NCI-H2171 treated with DMSO at 0.1 percent for 48 hours (cell line): ENCODE data around the gene PTK6.

ENCODE experiments used
- DNase-seq: peaks from one replicate; lab custom pipeline; 2025; lab: John Stamatoyannopoulos, UW

The PTK6 gene

DNA sequence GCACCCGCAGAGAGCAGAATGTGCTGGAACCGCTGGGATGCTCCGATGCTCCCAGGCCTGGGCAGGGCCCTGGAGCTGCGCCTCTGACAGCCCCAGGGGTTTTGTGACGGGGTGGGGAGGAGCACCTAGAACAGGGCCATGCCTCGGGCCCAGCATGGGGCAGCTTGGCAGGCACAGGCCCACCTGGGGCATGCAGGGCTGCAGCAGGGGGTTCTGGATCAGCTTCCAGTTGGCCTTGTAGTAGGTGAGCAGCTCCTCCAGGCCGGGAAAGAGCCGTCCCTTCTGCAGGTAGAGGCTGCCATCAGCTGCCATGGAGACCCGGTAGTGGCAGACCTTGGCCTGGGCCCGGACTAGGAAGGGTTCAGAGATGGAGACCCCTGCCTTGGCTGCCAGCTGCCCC lies 6.0 kb upstream of the PTK6 start:
- DNase-seq, result no peak

DNA sequence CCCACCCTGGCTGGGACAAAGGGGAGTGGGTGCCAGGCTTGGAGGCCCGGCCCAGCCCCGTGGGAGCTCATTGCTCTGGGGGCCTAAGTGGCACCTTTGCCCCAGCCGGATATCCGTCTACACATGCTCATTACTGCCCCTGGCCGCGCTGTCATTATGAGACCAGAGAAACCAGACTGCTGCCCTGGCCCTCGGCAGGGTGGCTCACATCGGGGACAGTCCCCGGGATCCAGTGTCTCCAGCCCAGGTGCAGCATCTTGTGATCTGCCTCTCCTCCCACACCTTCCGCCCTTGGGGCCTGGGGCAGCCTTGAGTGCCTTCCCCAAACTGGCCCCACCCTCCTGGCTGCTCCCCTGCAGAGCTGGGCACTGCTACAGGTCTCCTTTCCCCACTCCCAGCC lies 5.5 kb upstream of the PTK6 start:
- no peak for DNase-seq

- DNase-seq, result no peak
Measured at GRCh38 chr20:63542031-63542559, 4.9 kb upstream of the PTK6 start.

- DNase-seq, result no peak
Measured at GRCh38 chr20:63541371-63541770, 4.2 kb upstream of the PTK6 start.

DNA sequence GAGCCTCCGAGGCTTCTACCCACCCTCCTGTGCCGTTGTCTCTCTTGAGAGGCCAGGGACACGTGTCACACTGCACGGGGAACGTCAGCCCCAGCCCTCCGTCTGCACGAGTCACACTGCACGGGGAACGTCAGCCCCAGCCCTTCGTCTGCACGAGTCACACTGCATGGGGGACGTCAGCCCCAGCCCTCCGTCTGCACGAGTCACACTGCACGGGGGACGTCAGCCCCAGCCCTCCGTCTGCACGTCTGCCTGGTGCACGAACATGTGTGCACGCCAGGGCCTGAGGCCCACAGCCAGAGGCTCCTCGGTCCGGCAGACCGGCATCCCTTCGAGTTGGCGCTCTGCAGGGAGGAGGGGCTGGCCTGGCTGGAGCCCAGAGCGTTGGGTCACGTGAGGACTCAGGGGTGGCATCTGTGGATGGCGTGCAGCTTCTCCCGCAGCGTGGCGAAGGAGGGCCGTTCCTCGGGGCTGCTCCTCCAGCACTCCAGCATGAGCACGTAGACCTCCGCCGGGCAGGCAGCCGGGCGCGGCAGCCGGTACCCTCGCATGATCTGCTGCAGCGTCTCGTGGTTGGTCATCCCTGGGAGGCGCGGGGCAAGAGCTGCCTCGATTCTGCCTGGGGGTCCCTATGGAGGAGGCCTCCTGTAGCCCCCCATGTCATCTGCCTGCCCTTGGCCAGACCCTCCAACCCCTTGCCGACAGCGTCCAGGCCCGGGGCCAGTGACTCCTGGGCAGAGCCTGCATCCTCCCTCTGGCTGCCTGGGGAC lies 3.4 kb upstream of the PTK6 start:
- no peak for DNase-seq

GRCh38 chr20:63539441-63540370 lies 2.5 kb upstream of the PTK6 start:
- no peak for DNase-seq

GRCh38 chr20:63539092-63539430 lies 1.9 kb upstream of the PTK6 start:
- no peak for DNase-seq

- peak; percentile 92 for DNase-seq
Measured at GRCh38 chr20:63538204-63539091, 1.3 kb upstream of the PTK6 start.

- DNase-seq, result peak; percentile 67
Measured at GRCh38 chr20:63537525-63538203, 488 bp upstream of the PTK6 start.

DNA sequence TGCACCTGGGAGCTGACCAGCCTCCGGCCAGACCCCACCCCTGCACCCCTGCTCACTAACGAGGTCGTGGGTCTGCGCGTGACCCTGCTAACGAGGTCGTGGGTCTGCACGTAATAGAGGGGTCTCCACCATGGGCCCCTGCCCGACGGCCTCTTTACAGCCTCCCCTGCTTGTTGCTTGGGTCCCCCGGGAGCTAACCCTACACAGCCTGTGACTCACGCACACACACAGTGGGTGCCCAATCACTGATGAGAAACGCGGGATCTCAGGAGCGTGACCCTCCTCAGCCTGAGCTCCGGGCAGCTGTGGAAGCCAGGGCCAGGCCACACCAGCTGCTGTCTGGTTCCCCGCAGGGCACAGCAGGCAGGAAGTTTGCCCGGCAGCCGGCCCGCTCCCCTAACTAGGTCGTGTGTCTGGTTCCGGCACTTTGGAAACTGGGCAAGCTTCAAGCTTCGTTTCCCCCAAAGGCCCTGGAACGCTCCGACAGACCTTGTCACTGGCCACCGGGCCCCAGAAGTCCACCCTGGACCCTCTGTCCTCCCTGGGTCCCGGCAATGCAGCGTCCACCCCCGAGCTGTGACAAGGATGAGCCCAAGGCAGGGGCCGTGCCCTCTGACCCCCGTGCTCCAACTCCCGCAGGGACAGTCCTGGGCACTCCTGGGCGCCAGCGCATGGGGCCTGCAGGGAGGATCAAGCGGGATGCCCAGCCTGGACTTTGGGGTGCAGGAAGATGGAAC lies 767 bp downstream of the PTK6 start:
- DNase-seq, result no peak

- DNase-seq, result no peak
Measured at GRCh38 chr20:63534831-63535651, 2.1 kb downstream of the PTK6 start.

DNA sequence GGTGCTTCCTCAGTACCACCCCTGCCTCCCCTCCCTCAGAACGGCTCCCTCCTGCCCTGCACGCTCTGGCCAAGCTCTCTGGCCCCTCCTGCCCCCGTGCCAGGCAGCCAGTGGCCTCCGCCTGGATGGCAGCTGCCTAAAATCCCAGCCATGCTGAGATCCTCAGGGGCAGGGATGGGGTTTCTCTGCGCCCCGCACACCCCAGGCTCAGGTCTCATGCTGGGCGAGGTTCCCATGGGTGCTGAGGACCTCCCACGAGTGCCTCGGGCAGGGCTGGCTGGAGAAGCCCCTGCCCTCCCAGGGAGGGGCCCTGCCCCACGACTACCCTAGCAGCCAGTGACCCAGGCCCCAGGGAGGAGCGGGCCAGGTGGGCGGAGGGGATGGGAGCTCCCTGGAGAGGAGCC lies 2.7 kb downstream of the PTK6 start:
- DNase-seq, result no peak

DNA sequence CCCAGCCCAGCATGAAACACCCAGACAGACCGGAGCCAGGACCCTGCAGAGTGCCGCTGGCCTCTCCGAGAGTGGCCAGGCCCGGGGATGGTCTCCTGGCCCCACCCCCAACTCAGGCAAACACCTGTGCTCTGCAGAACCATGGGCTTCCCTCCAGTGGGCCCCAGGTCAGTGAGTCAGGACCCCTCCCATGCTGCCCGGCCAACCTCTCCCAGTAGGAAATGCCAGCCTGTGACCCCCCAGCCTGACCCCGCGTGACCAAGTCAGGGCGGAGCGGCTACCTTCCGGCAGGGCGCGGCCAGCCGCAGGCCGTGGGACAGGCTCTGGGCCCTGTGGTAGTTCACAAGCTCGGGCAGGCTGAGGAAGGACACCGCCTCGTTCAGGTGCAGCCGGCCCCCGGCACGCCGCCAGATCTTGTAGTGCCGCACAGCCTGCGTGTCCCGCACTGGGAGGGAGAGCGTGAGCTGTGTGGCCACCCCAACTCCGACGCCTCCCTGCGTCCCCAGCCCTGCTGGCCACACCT lies 3.2 kb downstream of the PTK6 start:
- DNase-seq, result no peak

DNA sequence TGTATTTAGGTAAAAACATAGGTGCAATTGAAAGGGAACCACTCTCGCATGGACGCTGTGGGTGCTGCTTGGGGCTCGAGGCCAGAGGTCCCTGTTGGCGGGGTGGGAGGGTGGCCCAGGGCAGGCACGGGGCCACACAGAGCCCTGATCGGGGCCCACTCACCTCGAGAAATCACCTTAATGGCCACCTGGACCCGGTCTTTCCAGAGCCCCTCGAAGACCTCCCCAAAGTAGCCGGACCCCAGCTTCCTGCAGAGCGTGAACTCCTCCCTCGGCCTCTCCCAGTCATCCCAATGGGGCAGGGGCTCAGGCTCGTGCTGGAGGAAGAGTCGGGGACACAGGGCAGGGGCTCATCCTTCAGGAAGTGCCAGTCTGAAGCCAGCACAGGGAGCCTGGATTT lies 3.8 kb downstream of the PTK6 start:
- no peak for DNase-seq

- no peak for DNase-seq
Measured at GRCh38 chr20:63532449-63532971, 4.7 kb downstream of the PTK6 start.

- DNase-seq, result no peak
Measured at GRCh38 chr20:63531686-63532448, 5.3 kb downstream of the PTK6 start.

DNA sequence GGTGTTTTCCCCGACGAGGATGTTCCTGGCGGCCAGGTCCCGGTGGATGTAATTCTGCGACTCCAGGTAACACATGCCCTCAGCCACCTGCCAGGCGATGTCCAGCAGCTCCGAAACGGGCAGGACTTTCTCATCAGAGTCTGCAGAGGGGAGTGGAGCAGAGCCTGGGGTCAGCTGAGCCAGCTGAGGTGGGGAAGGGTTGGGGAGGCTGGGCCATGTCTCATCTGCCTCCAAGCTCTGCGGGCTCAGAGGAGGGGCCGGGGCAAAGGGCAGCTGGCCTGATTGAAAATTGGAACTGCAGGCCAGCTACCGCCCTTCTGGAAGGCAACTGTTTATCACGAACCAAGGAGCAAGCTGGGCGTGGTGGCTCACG lies 6.4 kb downstream of the PTK6 start:
- no peak for DNase-seq
